Measurements from ENCODE around the gene GPR42.

Gene GPR42

GRCh38 chr19:35370722-35371121 lies at the start of gene GPR42:
TSS of gene GPR42 (plus strand) at chr19:35371068. CDS start at chr19:35371360, 292 bp downstream.
- DNase-seq (ENCODE audit: low read depth, low spot score): no peak

- DNase-seq (ENCODE audit: low read depth, low spot score): no peak
Observed at GRCh38 chr19:35321291-35321690, 49.6 kb upstream of the GPR42 start.

- no peak for DNase-seq (ENCODE audit: low read depth, low spot score)
Observed at GRCh38 chr19:35322014-35322413, 48.9 kb upstream of the GPR42 start.

GRCh38 chr19:35327642-35328041 lies 43.2 kb upstream of the GPR42 start:
- DNase-seq (ENCODE audit: low read depth, low spot score): no peak

- DNase-seq (ENCODE audit: low read depth, low spot score): no peak
Observed at GRCh38 chr19:35328851-35329285, 42.0 kb upstream of the GPR42 start, which contains the start of gene CD22. TSS of gene CD22 (plus strand) at chr19:35329187. CDS start at chr19:35332041, 2,854 bp downstream.

- no peak for DNase-seq (ENCODE audit: low read depth, low spot score)
Observed at GRCh38 chr19:35329323-35329722, 41.5 kb upstream of the GPR42 start.

GRCh38 chr19:35330475-35330874 lies 40.4 kb upstream of the GPR42 start:
- DNase-seq (ENCODE audit: low read depth, low spot score): no peak

GRCh38 chr19:35331551-35332214 lies 39.2 kb upstream of the GPR42 start:
- no peak for DNase-seq (ENCODE audit: low read depth, low spot score)

- DNase-seq (ENCODE audit: low read depth, low spot score): no peak
Observed at GRCh38 chr19:35332817-35333216, 38.1 kb upstream of the GPR42 start.

- DNase-seq (ENCODE audit: low read depth, low spot score): no peak
Observed at GRCh38 chr19:35334144-35334753, 36.6 kb upstream of the GPR42 start.

- DNase-seq (ENCODE audit: low read depth, low spot score): no peak
Observed at GRCh38 chr19:35336166-35336955, 34.5 kb upstream of the GPR42 start.

- DNase-seq (ENCODE audit: low read depth, low spot score): no peak
Observed at GRCh38 chr19:35337097-35337983, 33.5 kb upstream of the GPR42 start.

GRCh38 chr19:35337984-35338296 lies 32.9 kb upstream of the GPR42 start:
- no peak for DNase-seq (ENCODE audit: low read depth, low spot score)

GRCh38 chr19:35340431-35340830 lies 30.4 kb upstream of the GPR42 start:
- DNase-seq (ENCODE audit: low read depth, low spot score): no peak

- DNase-seq (ENCODE audit: low read depth, low spot score): no peak
Observed at GRCh38 chr19:35341006-35341405, 29.9 kb upstream of the GPR42 start.

- no peak for DNase-seq (ENCODE audit: low read depth, low spot score)
Observed at GRCh38 chr19:35341565-35342225, 29.2 kb upstream of the GPR42 start.

GRCh38 chr19:35342430-35342829 lies 28.4 kb upstream of the GPR42 start:
- DNase-seq (ENCODE audit: low read depth, low spot score): no peak

GRCh38 chr19:35344511-35345031 lies 26.3 kb upstream of the GPR42 start:
- DNase-seq (ENCODE audit: low read depth, low spot score): no peak

- DNase-seq (ENCODE audit: low read depth, low spot score): no peak
Observed at GRCh38 chr19:35345671-35346111, 25.2 kb upstream of the GPR42 start.

- no peak for DNase-seq (ENCODE audit: low read depth, low spot score)
Observed at GRCh38 chr19:35346193-35347052, 24.4 kb upstream of the GPR42 start.

Measured in smooth muscle cell of the brain vasculature (primary cell).